Astrocyte of the cerebellum (primary cell): ENCODE results near the gene HADHB.

Experiments
- DNase-seq: peaks from one replicate; pipeline ENCODE4 v3.0.0-alpha.2; 2011; ENCODE audit warnings: low read depth
- H3K4me3 ChIP-seq: 2 replicates; pipeline ENCODE4 v1.5.1; 2011; ENCODE audit warnings: mild to moderate bottlenecking, low read depth, low read length, moderate library complexity
- CTCF ChIP-seq: IDR thresholded peaks from 2 replicates; pipeline ENCODE4 v1.5.1; 2012; ENCODE audit warnings: low read length, low read depth, moderate library complexity, mild to moderate bottlenecking; ENCODE audit errors: missing control alignments
- in situ Hi-C: cut with HindIII; loops from 2 replicates; pipeline ENCODE4 v1.10.0; 2017; ENCODE audit warnings: low sequenced_read_pairs

The HADHB gene

GRCh38 chr2:26274058-26274613, 29.4 kb downstream of the HADHB start:
- no peak for TF ChIP-seq CTCF
- in situ Hi-C loops: no loop called here
- peak; percentile 43 for DNase-seq
- no peak overlapping the region for H3K4me3 ChIP-seq

GRCh38 chr2:26276484-26277227, 31.9 kb downstream of the HADHB start:
- no peak for DNase-seq
- no peak overlapping the region for H3K4me3 ChIP-seq
- no peak for TF ChIP-seq CTCF
- in situ Hi-C loops: no loop called here

GRCh38 chr2:26279886-26280285, 35.1 kb downstream of the HADHB start:
- DNase-seq: no peak
- no peak overlapping the region for H3K4me3 ChIP-seq
- in situ Hi-C loops: no loop called here
- no peak for TF ChIP-seq CTCF

- in situ Hi-C loops: no loop called here
- no peak for TF ChIP-seq CTCF
- no peak overlapping the region for H3K4me3 ChIP-seq
- DNase-seq: no peak
Observed at GRCh38 chr2:26281226-26281625, 36.5 kb downstream of the HADHB start.

- no peak for TF ChIP-seq CTCF
- no peak for DNase-seq
- no peak overlapping the region for H3K4me3 ChIP-seq
- in situ Hi-C loops: no loop called here
Observed at GRCh38 chr2:26283606-26284005, 38.9 kb downstream of the HADHB start.

- in situ Hi-C loops: no loop called here
Observed at GRCh38 chr2:26284132-26284531, 39.4 kb downstream of the HADHB start.

More at GRCh38 chr2:26284132-26284531, 39.4 kb downstream of the HADHB start:
- no peak overlapping the region for H3K4me3 ChIP-seq
- TF ChIP-seq CTCF: no peak
- no peak for DNase-seq
